DND-41 (cell line): ENCODE results near the gene BCO1.

Experiments used
- ATAC-seq: fragments of 200-7000 bp; cut with Tn5 transposase; 3 replicates; pipeline ENCODE4 v1.9.1; 2021; ENCODE audit warnings: low read depth; ENCODE audit not compliant: insufficient read depth
- DNase-seq: peaks from one replicate; pipeline ENCODE4 v3.0.0-alpha.2; 2020
- H2AFZ ChIP-seq: 2 replicates; pipeline ENCODE4 v1.6.0; 2012; ENCODE audit warnings: low read depth, low read length
- H3K27ac ChIP-seq: 2 replicates; pipeline ENCODE4 v1.5.1; 2012; ENCODE audit warnings: low read length, inconsistent platforms
- H3K27me3 ChIP-seq: fragments of 200-600 bp; sonication (generic); 2 replicates; pipeline ENCODE4 v1.6.0; 2012; ENCODE audit warnings: low read length, mild to moderate bottlenecking, inconsistent platforms; ENCODE audit not compliant: insufficient read depth, poor library complexity
- H3K36me3 ChIP-seq: 2 replicates; pipeline ENCODE4 v1.5.1; 2012; ENCODE audit warnings: low read length, inconsistent platforms; ENCODE audit not compliant: insufficient read depth
- H3K4me1 ChIP-seq: 2 replicates; pipeline ENCODE4 v1.5.1; 2012; ENCODE audit warnings: mild to moderate bottlenecking, low read length; ENCODE audit not compliant: insufficient read depth
- H3K4me2 ChIP-seq: 2 replicates; pipeline ENCODE4 v1.6.0; 2012; ENCODE audit warnings: mild to moderate bottlenecking, moderate library complexity, low read length, inconsistent platforms; ENCODE audit not compliant: insufficient read depth
- H3K4me3 ChIP-seq, 2 experiments: fragments of 200-600 bp in 1 of 2; shearing (Covaris generic) in 1 of 2; 2 replicates each; pipeline ENCODE4 v1.5.1; 2012 to 2016; ENCODE audit warnings: inconsistent platforms in 2 of 2, low read length in 2 of 2, mild to moderate bottlenecking in 2 of 2, low read depth in 1 of 2, moderate library complexity in 1 of 2
- H3K79me2 ChIP-seq: 2 replicates; pipeline ENCODE4 v1.6.0; 2012; ENCODE audit warnings: low read length, inconsistent platforms; ENCODE audit not compliant: insufficient read depth
- H3K9ac ChIP-seq: 2 replicates; pipeline ENCODE4 v1.6.0; 2012; ENCODE audit warnings: low read depth, mild to moderate bottlenecking, inconsistent platforms, low read length, moderate library complexity
- H3K9me3 ChIP-seq: 2 replicates; pipeline ENCODE4 v1.5.1; 2012; ENCODE audit warnings: low read length, moderate library complexity, mild to moderate bottlenecking, inconsistent platforms; ENCODE audit not compliant: insufficient read depth, severe bottlenecking
- H4K20me1 ChIP-seq: 2 replicates; pipeline ENCODE4 v1.6.0; 2012; ENCODE audit warnings: low read length; ENCODE audit not compliant: insufficient read depth
- EZH2 ChIP-seq: IDR thresholded peaks from 3 replicates; pipeline ENCODE4 v1.6.1; 2012; ENCODE audit warnings: borderline replicate concordance, low read depth, mild to moderate bottlenecking, moderate library complexity, low read length, inconsistent platforms; ENCODE audit not compliant: severe bottlenecking
- TF ChIP-seq, protein P1 (sequence below): IDR thresholded peaks from 2 replicates; pipeline ENCODE4 v1.5.1; 2012; ENCODE audit warnings: borderline replicate concordance, low read length, moderate library complexity, mild to moderate bottlenecking; ENCODE audit not compliant: poor library complexity, severe bottlenecking; ENCODE audit errors: extremely low read depth

The BCO1 gene

DNA sequence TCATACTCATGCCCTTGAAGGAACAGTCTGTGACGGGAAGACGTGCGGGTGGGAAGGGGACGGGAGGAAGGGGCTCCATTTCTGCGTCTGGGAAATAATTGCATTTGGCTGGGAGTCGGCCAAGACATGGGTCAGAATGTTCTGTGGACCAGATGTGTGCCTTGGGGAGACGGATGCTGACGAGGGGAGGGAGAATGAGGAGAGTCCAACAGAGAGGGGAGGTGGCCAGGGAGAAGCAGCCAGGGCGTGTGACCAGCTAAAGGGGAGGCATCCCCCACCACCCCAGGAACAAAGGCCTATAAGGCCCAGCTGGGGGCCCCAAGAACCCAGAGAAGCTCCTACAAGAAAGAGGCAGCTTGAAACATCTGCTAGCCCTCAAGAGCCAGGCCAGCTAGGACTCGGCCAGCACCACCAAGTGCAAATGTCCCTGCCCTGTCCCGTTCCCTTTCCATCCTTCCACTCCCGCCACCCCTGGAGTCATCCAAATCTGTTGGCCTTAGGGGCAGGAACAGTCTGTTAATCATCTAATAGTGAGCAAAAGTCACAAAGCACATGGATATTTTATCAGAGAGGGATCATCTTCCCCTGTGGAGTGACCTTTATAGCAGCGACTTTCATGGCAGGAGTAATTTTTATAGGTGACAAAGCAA is 42.5 kb upstream of the BCO1 start:
- H3K4me2 ChIP-seq, result no peak overlapping the region
- no peaks in the 10 kb centered on the region for H3K9me3 ChIP-seq
- H3K27me3 ChIP-seq, result peaks cover 13% of the 10 kb centered on the region
- TF ChIP-seq, protein P1, sequence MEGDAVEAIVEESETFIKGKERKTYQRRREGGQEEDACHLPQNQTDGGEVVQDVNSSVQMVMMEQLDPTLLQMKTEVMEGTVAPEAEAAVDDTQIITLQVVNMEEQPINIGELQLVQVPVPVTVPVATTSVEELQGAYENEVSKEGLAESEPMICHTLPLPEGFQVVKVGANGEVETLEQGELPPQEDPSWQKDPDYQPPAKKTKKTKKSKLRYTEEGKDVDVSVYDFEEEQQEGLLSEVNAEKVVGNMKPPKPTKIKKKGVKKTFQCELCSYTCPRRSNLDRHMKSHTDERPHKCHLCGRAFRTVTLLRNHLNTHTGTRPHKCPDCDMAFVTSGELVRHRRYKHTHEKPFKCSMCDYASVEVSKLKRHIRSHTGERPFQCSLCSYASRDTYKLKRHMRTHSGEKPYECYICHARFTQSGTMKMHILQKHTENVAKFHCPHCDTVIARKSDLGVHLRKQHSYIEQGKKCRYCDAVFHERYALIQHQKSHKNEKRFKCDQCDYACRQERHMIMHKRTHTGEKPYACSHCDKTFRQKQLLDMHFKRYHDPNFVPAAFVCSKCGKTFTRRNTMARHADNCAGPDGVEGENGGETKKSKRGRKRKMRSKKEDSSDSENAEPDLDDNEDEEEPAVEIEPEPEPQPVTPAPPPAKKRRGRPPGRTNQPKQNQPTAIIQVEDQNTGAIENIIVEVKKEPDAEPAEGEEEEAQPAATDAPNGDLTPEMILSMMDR, result no peak
- no peak for TF ChIP-seq EZH2
- no peaks in the 10 kb centered on the region for H4K20me1 ChIP-seq
- no peaks in the 10 kb centered on the region for H3K36me3 ChIP-seq
- no peak overlapping the region for H3K27ac ChIP-seq
- H3K79me2 ChIP-seq, result no peaks in the 10 kb centered on the region
- H3K9ac ChIP-seq, result no peak overlapping the region
- no peak for DNase-seq
- ATAC-seq, result no peak
- H2AFZ ChIP-seq, result no peak overlapping the region
- H3K4me3 ChIP-seq, result no peak overlapping the region
- no peaks in the 10 kb centered on the region for H3K4me1 ChIP-seq

DNA sequence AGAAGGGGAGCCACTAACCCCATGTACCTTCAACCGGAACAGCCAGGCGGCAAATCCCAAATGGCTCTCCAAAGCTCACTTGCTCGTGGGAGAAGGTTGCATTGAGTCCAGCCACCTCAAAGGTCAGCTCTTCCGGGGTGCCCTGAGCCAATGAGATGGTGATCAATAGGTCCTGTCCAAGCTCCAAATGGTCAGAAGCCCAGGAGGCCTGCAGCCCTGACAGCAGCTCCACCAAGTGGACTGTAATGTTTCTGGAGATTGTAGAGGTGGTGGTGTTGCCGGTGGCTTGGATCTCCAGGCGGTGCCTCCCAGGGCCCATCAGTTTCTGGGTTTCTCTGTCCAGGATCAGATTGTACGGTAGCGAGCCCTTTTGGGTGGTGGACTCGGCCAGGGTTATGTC is 39.9 kb upstream of the BCO1 start:
- no peak for ATAC-seq
- no peaks in the 10 kb centered on the region for H3K79me2 ChIP-seq
- no peaks in the 10 kb centered on the region for H3K4me1 ChIP-seq

DNA sequence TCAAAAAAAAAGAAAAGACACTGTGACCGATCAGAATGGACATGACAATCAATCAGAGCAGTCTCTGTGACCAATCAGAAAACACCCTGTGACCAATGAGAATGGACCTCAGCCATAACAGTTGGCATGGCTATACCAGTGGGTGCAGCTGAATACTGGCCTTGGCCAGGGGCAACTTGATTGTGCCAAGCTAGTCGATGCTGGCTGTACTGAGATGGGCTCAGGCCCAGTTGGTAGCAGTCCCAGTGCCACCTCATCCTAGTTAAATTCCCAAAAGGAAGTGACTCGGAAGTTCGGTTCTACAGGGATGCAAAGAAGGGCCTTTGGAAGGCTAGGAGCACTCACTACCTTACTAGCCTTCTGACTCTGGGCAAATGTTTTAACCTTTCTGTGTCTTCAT is 37.2 kb upstream of the BCO1 start:
- DNase-seq, result no peak
- Histone ChIP-seq H3K4me2 (no peak overlapping the region), H3K9me3 (no peaks in the 10 kb centered on the region), H3K27ac (no peak overlapping the region), H3K4me3 (no peak overlapping the region), H2AFZ (no peak overlapping the region), H3K79me2 (no peaks in the 10 kb centered on the region), H4K20me1 (no peaks in the 10 kb centered on the region), H3K9ac (no peak overlapping the region), H3K27me3 (peaks cover 11% of the 10 kb centered on the region), H3K4me1 (no peaks in the 10 kb centered on the region), H3K36me3 (no peaks in the 10 kb centered on the region)
- no peak for ATAC-seq
- TF ChIP-seq, protein P1, result no peak
- TF ChIP-seq EZH2, result no peak

More for the DNA sequence above, 39.9 kb upstream of the BCO1 start:
- H3K27ac ChIP-seq, result no peak overlapping the region
- TF ChIP-seq EZH2, result no peak
- TF ChIP-seq, protein P1, result no peak
- H2AFZ ChIP-seq, result no peak overlapping the region
- no peaks in the 10 kb centered on the region for H4K20me1 ChIP-seq
- H3K9me3 ChIP-seq, result no peaks in the 10 kb centered on the region
- H3K27me3 ChIP-seq, result peaks cover 11% of the 10 kb centered on the region
- DNase-seq, result no peak
- no peaks in the 10 kb centered on the region for H3K36me3 ChIP-seq
- H3K9ac ChIP-seq, result no peak overlapping the region
- H3K4me2 ChIP-seq, result no peak overlapping the region
- no peak overlapping the region for H3K4me3 ChIP-seq
